IMR-90 (cell line): Measurements from ENCODE around the gene RADIL. TPM values are rescaled to one million over a fixed set of nuclear protein-coding genes. Genes with fewer than 3 reads are reported as not detected.

Experiments
- ATAC-seq: fragments of 200-7000 bp; cut with Tn5 transposase; 2 replicates; pipeline ENCODE4 v1.9.1; 2020; ENCODE audit warnings: low read depth, mild to moderate bottlenecking, moderate library complexity
- BruUV-seq: library from RNA; stranded (reverse); fragments of 400-500 nt; replicated peaks from 2 replicates; lab custom pipeline; 2021; lab: Mats Ljungman, UMichigan
- CTCF ChIA-PET: fragments of 300-600 bp; formaldehyde crosslinking; extraction: SDS; loops from one replicate; lab custom pipeline; 2021; ENCODE audit warnings: antibody characterized with exemption; lab: Yijun Ruan, JAX
- POLR2A ChIA-PET: fragments of 300-600 bp; sonication (Branson Sonifier 250); formaldehyde crosslinking; loops from one replicate; lab custom pipeline; 2022; ENCODE audit warnings: antibody characterized with exemption; ENCODE audit not compliant: unreplicated experiment; lab: Charles Lee
- DNase-seq: peaks from one replicate; pipeline ENCODE4 v3.0.0; 2013
- H2AFZ ChIP-seq: replicated peaks from 2 replicates; pipeline ENCODE3; 2013; ENCODE audit warnings: low read length, mild to moderate bottlenecking; ENCODE audit not compliant: poor library complexity
- H2AK5ac ChIP-seq: 2 replicates; pipeline ENCODE4 v1.6.1; 2013; ENCODE audit warnings: low read depth, low read length, inconsistent platforms
- H2AK9ac ChIP-seq: replicated peaks from 2 replicates; pipeline ENCODE3; 2013; ENCODE audit warnings: mild to moderate bottlenecking, low read depth, low read length, moderate library complexity; ENCODE audit not compliant: poor library complexity
- H2BK120ac ChIP-seq: 2 replicates; pipeline ENCODE4 v1.6.1; 2013; ENCODE audit warnings: low read depth, low read length, inconsistent platforms
- H2BK15ac ChIP-seq: 3 replicates; pipeline ENCODE4 v1.6.1; 2013; ENCODE audit warnings: low read depth, low read length, inconsistent platforms
- H2BK20ac ChIP-seq: 2 replicates; pipeline ENCODE4 v1.6.1; 2013; ENCODE audit warnings: low read depth, mild to moderate bottlenecking, inconsistent platforms, low read length, moderate library complexity
- H2BK5ac ChIP-seq: 2 replicates; pipeline ENCODE4 v1.6.1; 2013; ENCODE audit warnings: mild to moderate bottlenecking, low read depth, low read length, inconsistent platforms; ENCODE audit not compliant: poor library complexity, severe bottlenecking
- H3K14ac ChIP-seq: replicated peaks from 2 replicates; pipeline ENCODE4 v1.6.1; 2013; ENCODE audit warnings: low read depth, low read length, inconsistent platforms
- H3K18ac ChIP-seq: 2 replicates; pipeline ENCODE4 v1.6.1; 2013; ENCODE audit warnings: low read depth, low read length, control low read depth
- H3K23ac ChIP-seq: 2 replicates; pipeline ENCODE4 v1.6.1; 2013; ENCODE audit warnings: low read depth, low read length, inconsistent platforms
- H3K27ac ChIP-seq: 2 replicates; pipeline ENCODE4 v1.5.1; 2013; ENCODE audit warnings: mild to moderate bottlenecking, control low read depth, low read length; ENCODE audit not compliant: insufficient read depth
- H3K27me3 ChIP-seq: 2 replicates; pipeline ENCODE4 v1.6.1; 2013; ENCODE audit warnings: low read length; ENCODE audit not compliant: control insufficient read depth, insufficient read depth
- H3K36me3 ChIP-seq: 2 replicates; pipeline ENCODE4 v1.6.1; 2013; ENCODE audit warnings: low read length, mixed read lengths; ENCODE audit not compliant: control insufficient read depth, insufficient read depth
- H3K4ac ChIP-seq: 2 replicates; pipeline ENCODE4 v1.6.1; 2013; ENCODE audit warnings: low read depth, low read length, inconsistent platforms
- H3K4me1 ChIP-seq: 2 replicates; pipeline ENCODE4 v1.6.1; 2013; ENCODE audit warnings: low read length, mixed read lengths; ENCODE audit not compliant: control insufficient read depth, insufficient read depth
- H3K4me2 ChIP-seq: 2 replicates; pipeline ENCODE4 v1.6.1; 2013; ENCODE audit warnings: low read depth, mild to moderate bottlenecking, control low read depth, low read length, moderate library complexity
- H3K4me3 ChIP-seq: 2 replicates; pipeline ENCODE4 v1.5.1; 2013; ENCODE audit warnings: low read depth, mild to moderate bottlenecking, control low read depth, low read length, moderate library complexity; ENCODE audit not compliant: insufficient read depth
- H3K56ac ChIP-seq: 2 replicates; pipeline ENCODE4 v1.6.1; 2013; ENCODE audit warnings: low read length, inconsistent platforms; ENCODE audit not compliant: insufficient read depth; ENCODE audit errors: extremely low read depth
- H3K79me1 ChIP-seq, 2 experiments: 2 replicates each; pipeline ENCODE4 v1.6.1; 2013; ENCODE audit warnings: low read length in 2 of 2, inconsistent platforms in 1 of 2, low read depth in 1 of 2
- H3K9ac ChIP-seq: 2 replicates; pipeline ENCODE4 v1.6.1; 2013; ENCODE audit warnings: low read depth, low read length, control low read depth
- H3K9me1 ChIP-seq: 2 replicates; pipeline ENCODE4 v1.6.1; 2013; ENCODE audit warnings: low read length, inconsistent platforms; ENCODE audit not compliant: insufficient read depth
- H3K9me3 ChIP-seq: 2 replicates; pipeline ENCODE4 v1.6.1; 2013; ENCODE audit warnings: low read length; ENCODE audit not compliant: control insufficient read depth, insufficient read depth
- H4K20me1 ChIP-seq: 2 replicates; pipeline ENCODE4 v1.6.1; 2013; ENCODE audit warnings: low read length, inconsistent platforms; ENCODE audit not compliant: insufficient read depth
- H4K5ac ChIP-seq: 2 replicates; pipeline ENCODE4 v1.6.1; 2013; ENCODE audit warnings: mild to moderate bottlenecking, low read depth, low read length, control low read depth
- H4K8ac ChIP-seq, 2 experiments: 2 replicates each; pipeline ENCODE4 v1.6.1; 2013; ENCODE audit warnings: low read depth in 2 of 2, low read length in 2 of 2, control low read depth in 1 of 2, inconsistent platforms in 1 of 2
- H4K91ac ChIP-seq: 2 replicates; pipeline ENCODE4 v1.6.1; 2013; ENCODE audit warnings: low read depth, low read length, inconsistent platforms; ENCODE audit not compliant: insufficient read depth
- CTCF ChIP-seq: conservative IDR thresholded peaks from 2 replicates; pipeline ENCODE4 v1.5.1; 2012; ENCODE audit warnings: mild to moderate bottlenecking, low read depth, low read length, improper control_type of control experiment
- MAZ ChIP-seq: IDR thresholded peaks from 2 replicates; pipeline ENCODE4 v1.6.1; 2012; ENCODE audit warnings: low read depth, mild to moderate bottlenecking, low read length, improper control_type of control experiment, moderate library complexity, borderline replicate concordance
- RAD21 ChIP-seq: IDR thresholded peaks from 2 replicates; pipeline ENCODE4 v1.6.1; 2012; ENCODE audit warnings: low read length, improper control_type of control experiment
- SMC3 ChIP-seq: fragments of 150-350 bp; IDR thresholded peaks from 2 replicates; pipeline ENCODE4 v1.6.1; 2016; ENCODE audit warnings: low read depth, mild to moderate bottlenecking, antibody characterized with exemption, low read length, moderate library complexity
- WGBS, 2 experiments: methylation state at CpG; one replicate each; pipeline versions ENCODE4 v1.1.5 to v1.1.7; 2013; ENCODE audit warnings: missing lambda C conversion rate in 2 of 2; ENCODE audit not compliant: insufficient read length in 1 of 2; ENCODE audit errors: extremely low coverage in 2 of 2; 5-methylcytosine and 5-hydroxymethylcytosine counted together
- dilution Hi-C: fragments of 300-500 bp; cut with HindIII; formaldehyde crosslinking; loops from one replicate; pipeline ENCODE4 v1.14.3; 2018; ENCODE audit warnings: low sequenced_read_pairs; ENCODE audit not compliant: unreplicated experiment
- in situ Hi-C: fragments of 300-500 bp; cut with MboI; formaldehyde crosslinking; loops from 3 replicates; pipeline ENCODE4 v1.14.3; 2019; ENCODE audit warnings: low sequenced_read_pairs, inconsistent platforms, mixed read lengths
- intact Hi-C: fragments of 100-400 bp; cut with micrococcal nuclease; formaldehyde crosslinking; loops from 2 replicates; pipeline ENCODE4 v1.10.0; 2022
- polyA plus RNA-seq, 3 experiments: library from polyadenylated mRNA; depleted of rRNA; stranded (reverse); fragments of >200 nt; gene quantifications; 2 replicates each; pipeline ENCODE4 v1.2.3, GENCODE V29; 2012; ENCODE audit warnings: low replicate concordance in 1 of 3
- total RNA-seq: library from RNA; depleted of rRNA; stranded (reverse); fragments of >200 nt; gene quantifications from 2 replicates; pipeline ENCODE4 v1.2.3, GENCODE V29; 2012

RADIL gene
- total and polyA plus RNA-seq, 2 of the 4 experiments (the other 2 are of a cell fraction): 0.18 to 0.48 TPM

GRCh38 chr7:4797858-4798705, 85.4 kb downstream of the RADIL start:
- peak; percentile 91 for TF ChIP-seq CTCF
- TF ChIP-seq MAZ: no peak
- peak; percentile 72 for TF ChIP-seq RAD21
- peak; percentile 78 for TF ChIP-seq SMC3
- POLR2A ChIA-PET: no interaction called here
- Histone ChIP-seq H2AFZ (peak overlapping the region; percentile 65), H3K4ac (no peak overlapping the region), H3K27ac (no peak overlapping the region), H3K4me2 (no peak overlapping the region), H4K8ac (no peak overlapping the region), H3K14ac (no peak overlapping the region), H3K23ac (no peak overlapping the region), H3K4me3 (no peak overlapping the region), H2BK120ac (no peak overlapping the region), H3K56ac (no peak overlapping the region), H2BK20ac (no peak overlapping the region), H2AK9ac (peak overlapping the region; percentile 61), H3K27me3 (no peaks in the 10 kb centered on the region), H3K36me3 (no peaks in the 10 kb centered on the region), H3K9ac (no peak overlapping the region), H3K79me1 (no peaks in the 10 kb centered on the region), H3K9me1 (0 out of 2 replicates have a peak, but pooled peaks cover 3% of the 10 kb centered on the region), H2BK5ac (no peak overlapping the region), H2BK15ac (no peak overlapping the region), H3K9me3 (no peaks in the 10 kb centered on the region), H4K20me1 (no peaks in the 10 kb centered on the region), H4K91ac (no peak overlapping the region), H2AK5ac (no peak overlapping the region), H3K4me1 (no peaks in the 10 kb centered on the region), H4K5ac (no peak overlapping the region), H3K18ac (no peak overlapping the region)
- CTCF ChIA-PET: interaction anchor here (0.5 to 1.1 kb wide), 4 partner anchors 8 to 1199 kb away, joined by 3 read pairs; no protein-coding TSS in a partner anchor
- intact Hi-C loops: loop anchor here (1.0 to 5.0 kb wide), 3 partner anchors 85 to 394 kb away; partner anchors contain the start of genes RADIL and WIPI2
- dilution Hi-C loops: no loop called here
- DNase-seq (peak; percentile 18), ATAC-seq (peak; percentile 90)
- WGBS, 2 experiments: 30% methylated on average over 17 of the region's 37 CpGs; no CpG with 5 or more reads in 1 of the 2 experiments
- BruUV-seq: no TSS peak
- in situ Hi-C loops: loop anchor here (5.0 kb wide), 1 partner anchor 289 kb away; no protein-coding TSS in a partner anchor
